Ramos (cell line): ENCODE measurements around the gene SRPK2.
"Not testable (repeated sequence)": the region's sequence is repeated elsewhere in the genome, so short reads cannot be mapped to it uniquely, and the experiment has no call there.

Experiments used
- in situ Hi-C: fragments of 300-500 bp; cut with MboI; formaldehyde crosslinking; loops from one replicate; pipeline ENCODE4 v1.14.3; 2022; ENCODE audit warnings: low sequenced_read_pairs; ENCODE audit not compliant: unreplicated experiment

SRPK2 gene

GRCh38 chr7:105232829-105233291 lies 155.9 kb downstream of the SRPK2 start:
- in situ Hi-C loops, result not testable (repeated sequence)

- in situ Hi-C loops, result no loop called here
These were observed 158.2 kb downstream of the SRPK2 start for GRCh38 chr7:105230486-105230885.

- in situ Hi-C loops, result no loop called here
These were observed 159.1 kb downstream of the SRPK2 start for GRCh38 chr7:105229641-105230040.

GRCh38 chr7:105228555-105228954 lies 160.2 kb downstream of the SRPK2 start:
- in situ Hi-C loops, result no loop called here

- in situ Hi-C loops, result no loop called here
These were observed 161.3 kb downstream of the SRPK2 start for GRCh38 chr7:105227391-105227790.

- in situ Hi-C loops, result no loop called here
These were observed 163.7 kb downstream of the SRPK2 start for GRCh38 chr7:105224884-105225651.

DNA sequence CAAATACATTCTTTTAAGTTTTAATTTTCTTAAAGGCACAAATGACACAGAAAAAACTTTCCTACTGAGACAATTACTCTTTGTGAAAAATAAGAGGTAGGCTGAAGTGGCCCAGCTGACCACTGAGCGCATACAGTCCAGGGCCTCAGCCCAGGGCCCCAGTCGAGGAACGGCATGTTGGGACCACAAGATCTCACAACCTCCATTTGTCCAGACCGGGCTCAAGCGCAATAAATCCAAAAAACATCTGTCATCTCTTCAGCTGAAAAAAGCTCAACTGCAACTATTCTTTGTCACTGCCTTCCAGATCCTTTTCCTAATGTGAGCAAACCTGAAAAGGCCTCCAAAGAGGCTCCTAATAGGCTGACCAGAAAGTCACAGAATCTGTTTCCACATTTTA lies 165.8 kb downstream of the SRPK2 start:
- in situ Hi-C loops, result no loop called here

DNA sequence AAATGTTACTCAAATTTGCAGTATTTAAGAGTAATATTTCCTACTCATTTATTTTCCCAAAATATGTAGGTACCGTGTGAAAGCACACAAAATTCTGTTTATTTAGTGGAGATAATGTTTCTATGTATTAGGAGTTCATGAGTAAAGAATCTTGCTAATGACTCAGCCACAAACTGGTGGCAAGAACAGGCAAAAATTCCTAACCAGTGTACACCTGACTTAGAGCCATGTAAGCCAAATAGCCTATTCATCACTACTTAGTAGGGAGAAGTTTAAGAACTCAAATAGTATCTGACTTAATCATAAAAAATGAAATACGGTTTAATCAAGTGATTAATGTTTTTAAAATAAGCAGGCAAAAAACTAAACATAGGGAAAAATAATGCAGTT lies 169.0 kb downstream of the SRPK2 start:
- in situ Hi-C loops, result no loop called here

DNA sequence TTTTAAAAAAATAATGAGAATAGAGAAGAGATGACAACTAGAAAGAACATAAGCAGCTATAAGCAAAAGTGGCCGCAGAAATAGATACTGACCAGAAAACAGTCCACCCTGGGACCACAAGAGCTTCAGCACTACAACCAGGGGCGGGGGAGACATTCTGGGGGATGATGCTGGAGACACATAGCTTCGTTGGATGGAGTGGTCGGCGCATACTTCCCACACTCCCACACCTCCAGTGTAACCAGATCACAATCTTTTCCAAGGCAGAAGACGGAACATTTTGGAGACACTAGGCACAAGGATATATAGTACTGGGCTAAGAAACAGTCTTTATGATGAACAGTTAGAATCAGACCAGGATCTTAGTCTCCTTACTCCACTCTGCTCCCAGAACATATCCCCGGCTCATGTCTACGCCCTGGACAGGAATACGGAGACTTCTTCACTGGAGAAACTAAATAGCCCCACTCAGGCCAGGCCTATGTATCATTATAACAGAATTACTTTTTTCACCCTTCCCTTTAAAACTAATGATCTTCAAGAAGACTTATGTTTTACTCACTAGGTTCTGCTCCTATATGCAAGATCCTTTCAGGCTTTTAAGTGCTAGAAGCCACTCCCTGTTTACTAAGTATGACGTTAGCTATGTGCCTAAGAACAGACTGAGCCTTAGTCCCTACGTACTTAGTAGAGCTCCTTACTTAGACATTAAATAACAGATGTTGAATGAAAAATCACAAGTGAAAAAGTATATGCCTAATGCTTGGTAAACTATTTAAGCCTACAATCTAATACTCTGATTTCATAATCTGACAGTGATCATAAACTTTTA lies 169.6 kb downstream of the SRPK2 start:
- in situ Hi-C loops, result no loop called here

- in situ Hi-C loops, result no loop called here
These were observed 170.5 kb downstream of the SRPK2 start for GRCh38 chr7:105218215-105218614.

DNA sequence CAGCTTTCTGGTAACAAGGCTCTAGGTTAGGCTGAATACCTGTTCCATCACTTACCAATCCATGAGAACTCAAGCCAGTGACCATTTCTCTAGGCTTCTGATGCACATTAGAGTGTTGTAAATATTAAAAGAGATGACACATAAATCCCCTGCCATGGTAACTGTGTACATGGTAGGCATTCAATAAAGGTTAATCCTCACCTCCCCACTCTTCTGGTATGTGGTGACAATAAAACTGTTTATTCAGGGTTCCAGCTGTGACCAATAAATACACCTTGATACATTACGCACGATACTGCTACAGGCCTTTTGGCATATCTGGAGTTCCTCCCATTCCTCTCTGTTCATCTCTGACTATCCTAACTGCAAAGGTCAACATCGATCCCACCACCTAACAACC lies 171.9 kb downstream of the SRPK2 start:
- in situ Hi-C loops, result no loop called here

GRCh38 chr7:105215821-105216220 lies 172.9 kb downstream of the SRPK2 start:
- in situ Hi-C loops, result no loop called here

GRCh38 chr7:105215182-105215581 lies 173.5 kb downstream of the SRPK2 start:
- in situ Hi-C loops, result no loop called here

DNA sequence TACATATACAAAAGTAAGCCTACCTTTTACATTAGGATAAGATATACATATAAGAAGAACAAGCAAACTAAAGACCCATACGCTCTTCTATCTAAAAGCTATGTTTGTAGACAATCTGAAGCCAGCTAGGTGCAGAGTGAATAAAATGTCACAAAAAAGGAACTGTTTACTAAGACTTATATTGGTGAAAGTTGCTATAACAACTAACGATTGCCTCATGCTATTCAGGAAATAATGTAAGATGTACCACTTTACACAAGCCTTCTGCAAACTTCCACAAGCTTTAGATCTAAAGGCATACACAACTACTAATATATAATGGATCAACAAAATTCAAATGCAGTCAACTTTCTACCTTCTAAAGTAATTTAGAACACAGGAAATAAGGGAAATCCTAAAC lies 175.1 kb downstream of the SRPK2 start:
- in situ Hi-C loops, result no loop called here

DNA sequence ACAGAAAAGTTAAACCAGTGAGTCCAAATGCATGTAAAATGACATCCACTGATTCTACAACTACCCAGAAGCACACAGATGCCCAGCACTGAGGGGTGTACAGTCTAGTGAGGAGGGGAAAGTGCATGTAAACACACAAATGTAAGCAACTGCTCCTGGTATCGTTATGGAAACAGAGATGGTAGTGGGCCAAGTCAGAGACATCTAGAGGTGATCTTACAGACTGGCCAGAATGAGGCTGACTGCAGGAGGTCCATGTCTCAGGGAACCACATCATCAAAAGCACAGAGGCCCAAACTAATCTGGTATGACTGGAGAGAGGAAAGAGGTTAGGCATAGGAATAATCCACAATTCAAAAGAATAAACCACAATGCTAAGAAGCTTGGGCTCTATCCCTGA lies 176.5 kb downstream of the SRPK2 start:
- in situ Hi-C loops, result no loop called here

- in situ Hi-C loops, result no loop called here
These were observed 178.0 kb downstream of the SRPK2 start for GRCh38 chr7:105210721-105211205.

GRCh38 chr7:105209870-105210269 lies 178.9 kb downstream of the SRPK2 start:
- in situ Hi-C loops, result no loop called here

- in situ Hi-C loops, result no loop called here
These were observed 179.3 kb downstream of the SRPK2 start for GRCh38 chr7:105209433-105209832.

- in situ Hi-C loops, result no loop called here
These were observed 181.7 kb downstream of the SRPK2 start for GRCh38 chr7:105206985-105207384.

- in situ Hi-C loops, result no loop called here
These were observed 183.0 kb downstream of the SRPK2 start for GRCh38 chr7:105205592-105206237.

DNA sequence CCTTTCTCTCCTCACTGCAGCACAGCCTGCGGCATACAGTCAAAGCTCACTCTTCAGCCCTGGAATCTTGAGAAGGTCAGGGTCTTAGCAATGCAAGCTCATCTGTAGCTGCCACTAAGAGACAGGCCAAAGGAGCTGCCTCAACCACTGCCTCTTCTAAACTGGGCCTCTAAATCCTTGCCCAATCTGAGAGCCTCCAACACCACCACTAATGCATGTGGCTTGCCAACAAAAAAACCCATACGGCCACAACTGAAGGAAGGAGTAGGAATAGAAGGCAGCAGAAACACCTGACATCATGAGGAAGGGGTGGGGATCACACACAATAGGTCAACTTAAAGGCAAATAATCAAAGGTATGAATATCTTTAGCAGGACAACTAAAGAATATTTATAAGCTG lies 183.8 kb downstream of the SRPK2 start:
- in situ Hi-C loops, result no loop called here
